ENCODE data around the gene NSMCE1. TPM values are rescaled to one million over a fixed set of nuclear protein-coding genes. Genes with fewer than 3 reads are reported as not detected.
"Not testable (repeated sequence)": the region's sequence is repeated elsewhere in the genome, so short reads cannot be mapped to it uniquely, and the experiment has no call there.

The NSMCE1 gene
- total RNA-seq, 1 experiment from 2014 or later = 19.3 TPM

GRCh38 chr16:27289669-27290068 is 21.1 kb upstream of the NSMCE1 start:
- no peak overlapping the region for H3T11ph ChIP-seq (ENCODE audit: low read length)
- H4K91ac ChIP-seq (ENCODE audit: insufficient read length, low read depth, low read length) = no peak overlapping the region
- no peak overlapping the region for H2BK12ac ChIP-seq (ENCODE audit: insufficient read length, low read depth, low read length)
- no peak overlapping the region for H2BK15ac ChIP-seq (ENCODE audit: low read depth, low read length)
- no peak overlapping the region for H3K14ac ChIP-seq (ENCODE audit: insufficient read depth, low read length)
- H4K20me1 ChIP-seq (ENCODE audit: control insufficient read depth, insufficient read depth, insufficient read length) = no peaks in the 10 kb centered on the region
- H3K36me3 Mint-ChIP-seq (ENCODE audit: insufficient read depth in 1 of 3, low read depth in 3 of 3) = no peaks in the 10 kb centered on the region
- no peak overlapping the region for H3K4me2 ChIP-seq (ENCODE audit: insufficient read depth, insufficient read length, low read length)
- no peaks in the 10 kb centered on the region for H3K79me2 ChIP-seq (ENCODE audit: insufficient read depth, low read length)
- no peaks in the 10 kb centered on the region for H3K23me2 ChIP-seq (ENCODE audit: insufficient read length, low read depth, low read length, poor library complexity, severe bottlenecking)
- no peaks in the 10 kb centered on the region for H3K27me3 ChIP-seq (ENCODE audit: insufficient read depth, low read length)
- no peak overlapping the region for H2AFZ ChIP-seq (ENCODE audit: low read length)
- H4K8ac ChIP-seq (replicated peaks; ENCODE audit: insufficient read length, low read depth, low read length) = no peak overlapping the region
- no peak overlapping the region for H3K27ac Mint-ChIP-seq
- H3K27ac ChIP-seq (ENCODE audit: insufficient read length, low read depth, low read length) = no peak overlapping the region
- no peaks in the 10 kb centered on the region for H3K79me1 ChIP-seq (ENCODE audit: insufficient read depth, low read depth, low read length, poor library complexity, severe bottlenecking)
- no peak overlapping the region for H3K23ac ChIP-seq (ENCODE audit: insufficient read length, low read depth, low read length)
- no peaks in the 10 kb centered on the region for H3K4me1 Mint-ChIP-seq
- H3K9me3 ChIP-seq (ENCODE audit: control insufficient read depth, low read depth, low read length) = no peaks in the 10 kb centered on the region
- H3K4me1 ChIP-seq (ENCODE audit: insufficient read depth, low read length) = no peaks in the 10 kb centered on the region
- TF ChIP-seq, protein P1, sequence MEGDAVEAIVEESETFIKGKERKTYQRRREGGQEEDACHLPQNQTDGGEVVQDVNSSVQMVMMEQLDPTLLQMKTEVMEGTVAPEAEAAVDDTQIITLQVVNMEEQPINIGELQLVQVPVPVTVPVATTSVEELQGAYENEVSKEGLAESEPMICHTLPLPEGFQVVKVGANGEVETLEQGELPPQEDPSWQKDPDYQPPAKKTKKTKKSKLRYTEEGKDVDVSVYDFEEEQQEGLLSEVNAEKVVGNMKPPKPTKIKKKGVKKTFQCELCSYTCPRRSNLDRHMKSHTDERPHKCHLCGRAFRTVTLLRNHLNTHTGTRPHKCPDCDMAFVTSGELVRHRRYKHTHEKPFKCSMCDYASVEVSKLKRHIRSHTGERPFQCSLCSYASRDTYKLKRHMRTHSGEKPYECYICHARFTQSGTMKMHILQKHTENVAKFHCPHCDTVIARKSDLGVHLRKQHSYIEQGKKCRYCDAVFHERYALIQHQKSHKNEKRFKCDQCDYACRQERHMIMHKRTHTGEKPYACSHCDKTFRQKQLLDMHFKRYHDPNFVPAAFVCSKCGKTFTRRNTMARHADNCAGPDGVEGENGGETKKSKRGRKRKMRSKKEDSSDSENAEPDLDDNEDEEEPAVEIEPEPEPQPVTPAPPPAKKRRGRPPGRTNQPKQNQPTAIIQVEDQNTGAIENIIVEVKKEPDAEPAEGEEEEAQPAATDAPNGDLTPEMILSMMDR (conservative IDR thresholded peaks at IDR 0.05) = no peak
- no peak overlapping the region for H2BK5ac ChIP-seq (ENCODE audit: insufficient read length, low read length)
- H3K4me3 Mint-ChIP-seq = no peak overlapping the region
- no peak overlapping the region for H4K5ac ChIP-seq (ENCODE audit: insufficient read length, low read depth, low read length)
- H3K9me3 Mint-ChIP-seq = no peaks in the 10 kb centered on the region
- no peak overlapping the region for H3K18ac ChIP-seq (ENCODE audit: insufficient read length, low read depth, low read length)
- H3K27me3 Mint-ChIP-seq (ENCODE audit: low read depth) = no peaks in the 10 kb centered on the region; the same call in 1 of the 2 replicates
- DNase-seq = no peak
- H2BK120ac ChIP-seq (ENCODE audit: low read depth, low read length, poor library complexity, severe bottlenecking) = no peak overlapping the region
- no peak overlapping the region for H3K4ac ChIP-seq (ENCODE audit: low read depth, low read length)
- H3K56ac ChIP-seq (ENCODE audit: insufficient read length, low read depth, low read length) = no peak overlapping the region
- no peak overlapping the region for H2AK5ac ChIP-seq (ENCODE audit: insufficient read length, low read length)
- H2BK20ac ChIP-seq (ENCODE audit: low read depth, low read length, poor library complexity, severe bottlenecking) = no peak overlapping the region
- no CpG with 5 or more reads among the region's 6 CpGs for WGBS (ENCODE audit: extremely low coverage, insufficient read length, low lambda C conversion rate)
- no peak overlapping the region for H3K9ac ChIP-seq (ENCODE audit: extremely low read depth, insufficient read length, low read length)

DNA sequence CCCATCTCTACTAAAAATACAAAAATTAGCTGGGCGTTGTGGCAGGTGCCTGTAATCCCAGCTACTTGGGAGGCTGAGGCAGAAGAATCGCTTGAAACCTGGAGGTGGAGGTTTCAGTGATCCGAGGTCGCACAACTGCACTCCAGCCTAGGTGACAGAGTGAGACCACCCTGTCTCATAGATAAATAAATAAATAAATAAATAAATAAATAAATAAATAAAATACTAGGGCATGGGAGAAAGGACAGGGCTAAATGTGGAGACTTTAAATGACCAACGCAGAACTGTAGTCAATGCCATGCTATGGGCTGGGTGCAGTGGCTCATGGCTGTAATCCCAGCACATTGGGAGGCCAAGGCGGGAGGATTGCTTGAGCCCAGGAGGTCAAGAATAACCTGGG is 19.7 kb upstream of the NSMCE1 start:
- DNase-seq; H3K4me3 Mint-ChIP-seq; H3K27ac Mint-ChIP-seq; H3K4me1 ChIP-seq (ENCODE audit: insufficient read depth, low read length); H3K4me2 ChIP-seq (ENCODE audit: insufficient read depth, insufficient read length, low read length); H3K9me3 Mint-ChIP-seq; H2BK20ac ChIP-seq (ENCODE audit: low read depth, low read length, poor library complexity, severe bottlenecking); H3K27me3 ChIP-seq (ENCODE audit: insufficient read depth, low read length); H3K14ac ChIP-seq (ENCODE audit: insufficient read depth, low read length); H2BK5ac ChIP-seq (ENCODE audit: insufficient read length, low read length); H4K91ac ChIP-seq (ENCODE audit: insufficient read length, low read depth, low read length); H3K56ac ChIP-seq (ENCODE audit: insufficient read length, low read depth, low read length); H3K36me3 Mint-ChIP-seq (ENCODE audit: insufficient read depth in 1 of 3, low read depth in 3 of 3); H2BK120ac ChIP-seq (ENCODE audit: low read depth, low read length, poor library complexity, severe bottlenecking); H3K23me2 ChIP-seq (ENCODE audit: insufficient read length, low read depth, low read length, poor library complexity, severe bottlenecking); H3K27me3 Mint-ChIP-seq (ENCODE audit: low read depth); H2BK15ac ChIP-seq (ENCODE audit: low read depth, low read length); H3K27ac ChIP-seq (ENCODE audit: insufficient read length, low read depth, low read length); H3K9ac ChIP-seq (ENCODE audit: extremely low read depth, insufficient read length, low read length); H3K4me1 Mint-ChIP-seq; H3K18ac ChIP-seq (ENCODE audit: insufficient read length, low read depth, low read length); H3K23ac ChIP-seq (ENCODE audit: insufficient read length, low read depth, low read length); H3K79me1 ChIP-seq (ENCODE audit: insufficient read depth, low read depth, low read length, poor library complexity, severe bottlenecking); H4K8ac ChIP-seq (replicated peaks; ENCODE audit: insufficient read length, low read depth, low read length); H2AFZ ChIP-seq (ENCODE audit: low read length); H4K5ac ChIP-seq (ENCODE audit: insufficient read length, low read depth, low read length); H3K9me3 ChIP-seq (ENCODE audit: control insufficient read depth, low read depth, low read length); H3T11ph ChIP-seq (ENCODE audit: low read length); H3K4ac ChIP-seq (ENCODE audit: low read depth, low read length); H2BK12ac ChIP-seq (ENCODE audit: insufficient read length, low read depth, low read length); H2AK5ac ChIP-seq (ENCODE audit: insufficient read length, low read length); H3K79me2 ChIP-seq (ENCODE audit: insufficient read depth, low read length); H4K20me1 ChIP-seq (ENCODE audit: control insufficient read depth, insufficient read depth, insufficient read length): not testable (repeated sequence)
- WGBS (ENCODE audit: extremely low coverage, insufficient read length, low lambda C conversion rate) = no CpG with 5 or more reads among the region's 6 CpGs

All from H9 (cell line).